CD4-positive, alpha-beta T cell (primary cell): ENCODE data around the gene SERGEF. TPM values are rescaled to one million over a fixed set of nuclear protein-coding genes. Genes with fewer than 3 reads are reported as not detected.

Experiments
- ATAC-seq: fragments of 200-7000 bp; cut with Tn5 transposase; one replicate; pipeline ENCODE4 v1.10.0; 2022; ENCODE audit warnings: mild to moderate bottlenecking; ENCODE audit not compliant: poor library complexity
- CTCF ChIA-PET: fragments of 350-600 bp; sonication (Branson Sonifier 250); formaldehyde crosslinking; loops from one replicate; lab custom pipeline; 2021; ENCODE audit warnings: antibody characterized with exemption, inconsistent platforms; lab: Charles Lee
- POLR2A ChIA-PET: fragments of 350-600 bp; sonication (Branson Sonifier 250); formaldehyde crosslinking; loops from one replicate; lab custom pipeline; 2021; ENCODE audit warnings: antibody characterized with exemption, inconsistent platforms; lab: Charles Lee
- DNase-seq, 14 experiments: peaks; one replicate each; pipeline ENCODE4 v3.0.0-alpha.2; 2013 to 2020; ENCODE audit warnings: mixed read lengths in 2 of 14
- H3K27ac ChIP-seq, 2 donors: one replicate each; pipeline versions ENCODE4 v1.5.1 to v1.7.0; 2013; ENCODE audit warnings: low read length in 2 of 2, low read depth in 1 of 2, mild to moderate bottlenecking in 1 of 2
- H3K27me3 ChIP-seq, 2 experiments: 1 replicate in 1 of 2; 2 replicates in 1 of 2; pipeline versions ENCODE4 v1.6.1 to v1.7.0; 2013; ENCODE audit warnings: low read length in 2 of 2, control low read depth in 1 of 2, mild to moderate bottlenecking in 1 of 2, moderate library complexity in 1 of 2; ENCODE audit not compliant: insufficient read depth in 2 of 2, control insufficient read depth in 1 of 2
- H3K36me3 ChIP-seq: one replicate; pipeline ENCODE4 v1.6.1; 2013; ENCODE audit warnings: low read length, control low read depth; ENCODE audit not compliant: insufficient read depth
- H3K4me1 ChIP-seq: one replicate; pipeline ENCODE4 v1.6.1; 2013; ENCODE audit warnings: low read length, control low read depth; ENCODE audit not compliant: insufficient read depth
- H3K4me3 ChIP-seq: one replicate; pipeline ENCODE4 v1.5.1; 2013; ENCODE audit warnings: mild to moderate bottlenecking, low read length, moderate library complexity
- H3K9me3 ChIP-seq, 2 experiments: 1 replicate in 1 of 2; 2 replicates in 1 of 2; pipeline versions ENCODE4 v1.6.1 to v1.7.0; 2013; ENCODE audit warnings: low read length in 2 of 2, mild to moderate bottlenecking in 2 of 2, control low read depth in 1 of 2, moderate library complexity in 1 of 2; ENCODE audit not compliant: control insufficient read depth in 1 of 2, insufficient read depth in 1 of 2
- H3K27ac Mint-ChIP-seq: one replicate; pipeline ENCODE4 v1.8.0; 2020; ENCODE audit warnings: mixed read lengths
- H3K27me3 Mint-ChIP-seq: one replicate; pipeline ENCODE4 v1.8.0; 2021; ENCODE audit warnings: mixed read lengths
- H3K36me3 Mint-ChIP-seq: one replicate; pipeline ENCODE4 v1.8.0; 2021; ENCODE audit warnings: low read depth, mixed read lengths
- H3K4me1 Mint-ChIP-seq: one replicate; pipeline ENCODE4 v1.8.0; 2021; ENCODE audit warnings: low read depth, mixed read lengths
- H3K4me3 Mint-ChIP-seq: one replicate; pipeline ENCODE4 v1.8.0; 2020; ENCODE audit warnings: mild to moderate bottlenecking, mixed read lengths
- H3K9me3 Mint-ChIP-seq: one replicate; pipeline ENCODE4 v1.8.0; 2020; ENCODE audit warnings: mixed read lengths
- intact Hi-C, 2 experiments: fragments of 100-400 bp; cut with DNase I in 1 of 2; cut with micrococcal nuclease in 1 of 2; formaldehyde crosslinking; loops; one replicate each; pipeline versions ENCODE4 v1.15.1 to v1.9.0; 2023 to 2025; cut with DNase I, micrococcal nuclease
- total RNA-seq, 174 experiments: library from RNA in 2 of 174; stranded (reverse) in 2 of 174; gene quantifications; one replicate each; pipeline ENCODE4 v1.2.3 and lab custom pipeline; 2021 to 2026
- TF ChIP-seq, protein P1 (sequence below): fragments of 200-600 bp; IDR thresholded peaks from one replicate; pipeline ENCODE4 v1.8.0; 2022; ENCODE audit warnings: antibody characterized with exemption, mild to moderate bottlenecking

Gene SERGEF
- total RNA-seq, 2 experiments from 2014 or later: 35.2 to 37.1 TPM

DNA sequence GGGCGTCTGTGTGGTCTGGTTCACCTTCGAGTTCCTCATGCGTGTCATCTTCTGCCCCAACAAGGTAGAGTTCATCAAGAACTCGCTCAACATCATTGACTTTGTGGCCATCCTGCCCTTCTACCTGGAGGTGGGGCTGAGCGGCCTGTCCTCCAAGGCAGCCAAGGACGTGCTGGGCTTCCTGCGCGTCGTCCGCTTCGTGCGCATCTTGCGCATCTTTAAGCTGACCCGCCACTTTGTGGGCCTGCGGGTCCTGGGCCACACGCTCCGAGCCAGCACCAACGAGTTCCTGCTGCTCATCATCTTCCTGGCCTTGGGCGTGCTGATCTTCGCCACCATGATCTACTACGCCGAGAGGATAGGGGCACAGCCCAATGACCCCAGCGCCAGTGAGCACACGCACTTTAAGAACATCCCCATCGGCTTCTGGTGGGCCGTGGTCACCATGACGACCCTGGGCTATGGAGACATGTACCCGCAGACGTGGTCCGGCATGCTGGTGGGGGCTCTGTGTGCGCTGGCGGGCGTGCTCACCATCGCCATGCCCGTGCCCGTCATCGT is 240.9 kb downstream of the SERGEF start:
- Histone ChIP-seq H3K27me3 (no peaks in the 10 kb centered on the region), H3K4me3 (no peak overlapping the region), H3K36me3 (no peaks in the 10 kb centered on the region), H3K27ac (no peak overlapping the region), H3K4me1 (no peaks in the 10 kb centered on the region), H3K9me3 (peaks cover 0 to 14% of the 10 kb centered on the region in 2 experiments)
- no peaks in the 10 kb centered on the region for H3K36me3 Mint-ChIP-seq
- H3K27me3 Mint-ChIP-seq: no peaks in the 10 kb centered on the region
- DNase-seq: no peak
- H3K9me3 Mint-ChIP-seq: no peaks in the 10 kb centered on the region
- H3K4me3 Mint-ChIP-seq: no peak overlapping the region
- H3K27ac Mint-ChIP-seq: no peak overlapping the region
- TF ChIP-seq, protein P1, sequence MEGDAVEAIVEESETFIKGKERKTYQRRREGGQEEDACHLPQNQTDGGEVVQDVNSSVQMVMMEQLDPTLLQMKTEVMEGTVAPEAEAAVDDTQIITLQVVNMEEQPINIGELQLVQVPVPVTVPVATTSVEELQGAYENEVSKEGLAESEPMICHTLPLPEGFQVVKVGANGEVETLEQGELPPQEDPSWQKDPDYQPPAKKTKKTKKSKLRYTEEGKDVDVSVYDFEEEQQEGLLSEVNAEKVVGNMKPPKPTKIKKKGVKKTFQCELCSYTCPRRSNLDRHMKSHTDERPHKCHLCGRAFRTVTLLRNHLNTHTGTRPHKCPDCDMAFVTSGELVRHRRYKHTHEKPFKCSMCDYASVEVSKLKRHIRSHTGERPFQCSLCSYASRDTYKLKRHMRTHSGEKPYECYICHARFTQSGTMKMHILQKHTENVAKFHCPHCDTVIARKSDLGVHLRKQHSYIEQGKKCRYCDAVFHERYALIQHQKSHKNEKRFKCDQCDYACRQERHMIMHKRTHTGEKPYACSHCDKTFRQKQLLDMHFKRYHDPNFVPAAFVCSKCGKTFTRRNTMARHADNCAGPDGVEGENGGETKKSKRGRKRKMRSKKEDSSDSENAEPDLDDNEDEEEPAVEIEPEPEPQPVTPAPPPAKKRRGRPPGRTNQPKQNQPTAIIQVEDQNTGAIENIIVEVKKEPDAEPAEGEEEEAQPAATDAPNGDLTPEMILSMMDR: no peak
- ChIA-PET POLR2A (no interaction called here), CTCF (no interaction called here)
- no peak for ATAC-seq
- no peaks in the 10 kb centered on the region for H3K4me1 Mint-ChIP-seq
- intact Hi-C loops: no loop called here

DNA sequence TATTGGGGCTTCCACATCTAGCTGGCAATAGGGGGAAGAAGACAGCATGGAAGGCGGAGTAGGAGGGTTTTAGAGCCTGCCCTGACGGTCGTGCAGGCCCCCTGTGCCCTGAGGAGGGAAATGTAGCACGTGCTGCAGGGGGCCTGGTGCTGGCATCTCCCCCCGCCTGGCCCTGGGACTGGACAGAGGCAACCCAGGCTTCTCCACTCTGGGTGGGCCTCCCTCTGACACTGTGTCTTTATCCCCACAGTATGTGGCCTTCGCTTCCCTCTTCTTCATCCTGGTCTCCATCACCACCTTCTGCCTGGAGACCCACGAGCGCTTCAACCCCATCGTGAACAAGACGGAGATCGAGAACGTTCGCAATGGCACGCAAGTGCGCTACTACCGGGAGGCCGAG is 241.4 kb downstream of the SERGEF start:
- ATAC-seq (no peak), DNase-seq (no peak)
- no peak overlapping the region for H3K27ac Mint-ChIP-seq
- no peaks in the 10 kb centered on the region for H3K4me1 Mint-ChIP-seq
- TF ChIP-seq, protein P1: no peak
- POLR2A ChIA-PET: no interaction called here
- H3K4me1 ChIP-seq: no peaks in the 10 kb centered on the region
- no peak overlapping the region for H3K4me3 Mint-ChIP-seq
- H3K9me3 ChIP-seq: peaks cover 0 to 14% of the 10 kb centered on the region in 2 experiments
- H3K36me3 ChIP-seq: no peaks in the 10 kb centered on the region
- CTCF ChIA-PET: no interaction called here
- H3K27ac ChIP-seq: no peak overlapping the region
- H3K36me3 Mint-ChIP-seq: no peaks in the 10 kb centered on the region
- H3K4me3 ChIP-seq: no peak overlapping the region
- H3K27me3 ChIP-seq: no peaks in the 10 kb centered on the region
- intact Hi-C loops: no loop called here
- no peaks in the 10 kb centered on the region for H3K27me3 Mint-ChIP-seq
- no peaks in the 10 kb centered on the region for H3K9me3 Mint-ChIP-seq

DNA sequence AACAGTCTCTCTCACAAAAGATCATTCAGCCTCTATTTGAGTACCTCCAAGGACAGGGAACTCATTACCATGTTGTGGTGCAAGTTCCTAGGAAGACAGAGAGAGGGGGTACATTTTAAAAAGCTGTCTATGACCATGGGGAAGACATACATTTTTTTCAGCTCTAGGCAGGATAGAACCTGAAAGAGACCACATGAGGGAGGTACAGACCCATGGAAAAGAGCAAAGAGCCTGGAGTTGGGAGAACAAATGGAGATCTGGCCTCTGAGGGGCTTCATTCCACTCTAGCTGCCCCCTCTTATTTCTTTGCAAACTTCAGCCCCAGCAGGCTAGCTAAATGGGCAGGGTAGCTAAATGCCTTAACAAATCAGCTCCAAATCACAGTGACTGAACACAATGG is 241.9 kb downstream of the SERGEF start:
- H3K4me3 Mint-ChIP-seq: no peak overlapping the region
- no peaks in the 10 kb centered on the region for H3K9me3 Mint-ChIP-seq
- no peaks in the 10 kb centered on the region for H3K4me1 Mint-ChIP-seq
- H3K4me3 ChIP-seq: no peak overlapping the region
- H3K27me3 Mint-ChIP-seq: peaks cover 4% of the 10 kb centered on the region
- ChIA-PET CTCF (no interaction called here), POLR2A (no interaction called here)
- H3K36me3 ChIP-seq: no peaks in the 10 kb centered on the region
- H3K4me1 ChIP-seq: no peaks in the 10 kb centered on the region
- no peak for DNase-seq
- intact Hi-C loops: no loop called here
- H3K9me3 ChIP-seq: peaks cover 0 to 14% of the 10 kb centered on the region in 2 experiments
- no peak overlapping the region for H3K27ac Mint-ChIP-seq
- ATAC-seq: no peak
- no peaks in the 10 kb centered on the region for H3K36me3 Mint-ChIP-seq
- TF ChIP-seq, protein P1: no peak
- no peak overlapping the region for H3K27ac ChIP-seq
- H3K27me3 ChIP-seq: no peaks in the 10 kb centered on the region
